Measurements from ENCODE around the gene FKBP7. TPM values are rescaled to one million over a fixed set of nuclear protein-coding genes. Genes with fewer than 3 reads are reported as not detected.

Gene FKBP7
- total and polyA plus RNA-seq, 2 of the 8 experiments (the other 6 are each of a cell fraction or from before 2014, with no cell fraction given) = 3.6 to 7.0 TPM

GRCh38 chr2:178517496-178517895 lies 39.1 kb upstream of the FKBP7 start:
- 82% methylated on average over 1 of the region's 1 CpG; no CpG with 5 or more reads in 1 of the 2 experiments for WGBS, 2 experiments (ENCODE audit: extremely low coverage in 1 of 2, insufficient coverage in 1 of 2, insufficient read length in 1 of 2, insufficient replicate concordance in 2 of 2, low coverage in 1 of 2, low lambda C conversion rate in 2 of 2, missing lambda C conversion rate in 1 of 2)
- FAIRE-seq = no peak
- TF ChIP-seq CREB1 (IDR thresholded peaks at IDR 0.05) = no peak
- TF ChIP-seq SRF (IDR thresholded peaks at IDR 0.05; ENCODE audit: low read depth, low read length) = no peak
- no peak for TF ChIP-seq SIN3A (conservative IDR thresholded peaks at IDR 0.05 in 1 of 2, IDR thresholded peaks at IDR 0.05 in 1 of 2; ENCODE audit: low read depth in 1 of 2, low read length in 2 of 2)
- no peak for TF ChIP-seq SP4 (IDR thresholded peaks at IDR 0.05; ENCODE audit: low read length)
- no peak for TF ChIP-seq HDAC6 (IDR thresholded peaks at IDR 0.05; ENCODE audit: low read depth, low read length)
- TF ChIP-seq SP2 (IDR thresholded peaks at IDR 0.05; ENCODE audit: low read length) = no peak

More at GRCh38 chr2:178517496-178517895, 39.1 kb upstream of the FKBP7 start:
- H3K9me3 ChIP-seq (ENCODE audit: insufficient read depth in 2 of 2, low read depth in 1 of 2, low read length in 1 of 2) = no peaks in the 10 kb centered on the region
- H2BK120ac ChIP-seq (replicated peaks; ENCODE audit: low read depth, low read length) = no peak overlapping the region
- no peak overlapping the region for H4K8ac ChIP-seq (ENCODE audit: extremely low read depth, insufficient read depth, low read length)
- no peaks in the 10 kb centered on the region for H4K20me1 ChIP-seq (replicated peaks in 1 of 2; ENCODE audit: control insufficient read depth in 1 of 2, insufficient read depth in 2 of 2, low read length in 2 of 2)
- no peaks in the 10 kb centered on the region for H3K23me2 ChIP-seq (ENCODE audit: low read depth, low read length)
- no peak for DNase-seq (ENCODE audit: low read depth in 1 of 2, low spot score in 2 of 2)
- H2BK12ac ChIP-seq (ENCODE audit: low read depth, low read length) = no peak overlapping the region
- no peak overlapping the region for H3K14ac ChIP-seq (ENCODE audit: insufficient read length)
- no peak overlapping the region for H3K4me3 ChIP-seq (ENCODE audit: extremely low read depth in 1 of 4, insufficient read depth in 2 of 4, low read depth in 3 of 4, low read length in 4 of 4)
- no peak overlapping the region for H2AK5ac ChIP-seq (ENCODE audit: low read depth, low read length)
- ChIA-PET CTCF (ENCODE audit: partially characterized antibody) (interaction anchor here (1.0 to 1.6 kb wide), 6 partner anchors 9 to 406 kb away, joined by 3 to 8 read pairs (median 4); no protein-coding TSS in a partner anchor), POLR2A (ENCODE audit: partially characterized antibody) (no interaction called here)
- H2BK20ac ChIP-seq (ENCODE audit: low read length) = no peak overlapping the region
- no peaks in the 10 kb centered on the region for H3K4me1 ChIP-seq (replicated peaks in 1 of 4; ENCODE audit: control insufficient read depth in 3 of 4, insufficient read depth in 4 of 4, low read length in 3 of 4)
- H2AFZ ChIP-seq (ENCODE audit: low read length) = no peak overlapping the region
- no peaks in the 10 kb centered on the region; a peak in 1 of 8 replicates for H3K36me3 ChIP-seq (ENCODE audit: control insufficient read depth in 2 of 4, insufficient read depth in 4 of 4, low read length in 3 of 4)
- no peak overlapping the region for H3K4ac ChIP-seq (replicated peaks; ENCODE audit: insufficient read length, low read depth, low read length)
- H2BK5ac ChIP-seq (ENCODE audit: low read depth, low read length) = no peak overlapping the region
- H3K4me2 ChIP-seq (ENCODE audit: insufficient read depth in 1 of 2, low read depth in 2 of 2, low read length in 2 of 2) = no peak overlapping the region
- no peak overlapping the region for H3K27ac ChIP-seq (ENCODE audit: low read depth, low read length)
- H2BK15ac ChIP-seq (ENCODE audit: low read length) = no peak overlapping the region
- no peaks in the 10 kb centered on the region for H3K79me1 ChIP-seq (ENCODE audit: low read depth, low read length)
- no peak overlapping the region for H3K23ac ChIP-seq (ENCODE audit: insufficient read length)
- H3K27me3 ChIP-seq (replicated peaks in 1 of 4; ENCODE audit: control insufficient read depth in 3 of 4, extremely low read depth in 1 of 4, insufficient read depth in 3 of 4, low read length in 3 of 4) = no peaks in the 10 kb centered on the region
- H3K56ac ChIP-seq (replicated peaks; ENCODE audit: insufficient read length, low read depth, low read length) = no peak overlapping the region
- H4K5ac ChIP-seq (ENCODE audit: insufficient read length, low read depth, low read length) = no peak overlapping the region
- no peaks in the 10 kb centered on the region for H3K79me2 ChIP-seq (ENCODE audit: control insufficient read depth in 1 of 2, insufficient read depth in 2 of 2, low read length in 2 of 2)
- no peak overlapping the region for H3K9ac ChIP-seq (replicated peaks in 1 of 4; ENCODE audit: extremely low read depth in 1 of 4, low read depth in 3 of 4, low read length in 3 of 4)
- no peak overlapping the region for H4K91ac ChIP-seq (replicated peaks; ENCODE audit: insufficient read length, low read length)
- no peak overlapping the region for H3K18ac ChIP-seq (ENCODE audit: extremely low read depth, low read length)

Measured in H1 (cell line).